Measurements from ENCODE around the gene CLEC3A.

CLEC3A gene

DNA sequence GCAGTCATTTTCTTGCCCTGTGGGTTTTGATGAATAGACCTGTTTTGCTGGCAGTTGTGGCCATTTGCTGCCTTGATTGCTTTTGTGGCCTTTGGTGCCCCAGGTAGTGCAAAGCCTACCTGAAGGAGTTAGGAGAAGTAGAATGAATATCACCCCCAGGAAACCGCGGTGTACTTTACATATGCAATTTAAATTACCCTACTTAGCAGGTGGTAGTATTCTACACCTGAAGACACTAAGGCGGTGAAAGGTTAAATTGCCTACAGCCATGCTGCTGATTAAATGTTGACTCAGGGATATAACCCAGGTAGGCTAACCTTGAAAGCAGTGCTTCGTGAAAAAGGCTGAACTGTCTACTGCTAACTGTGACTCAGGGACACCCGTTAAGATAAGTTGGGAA lies 49.9 kb downstream of the CLEC3A start:
- H3K27ac ChIP-seq: no peak overlapping the region
- DNase-seq: no peak
- in situ Hi-C loops (cut with HindIII; ENCODE audit: low pct_ligation_motif_present, low sequenced_read_pairs): no loop called here
- H3K4me3 ChIP-seq (ENCODE audit: low read depth, low read length): no peak overlapping the region
- H3K27me3 ChIP-seq (replicated peaks): no peaks in the 10 kb centered on the region
- TF ChIP-seq, protein P1, sequence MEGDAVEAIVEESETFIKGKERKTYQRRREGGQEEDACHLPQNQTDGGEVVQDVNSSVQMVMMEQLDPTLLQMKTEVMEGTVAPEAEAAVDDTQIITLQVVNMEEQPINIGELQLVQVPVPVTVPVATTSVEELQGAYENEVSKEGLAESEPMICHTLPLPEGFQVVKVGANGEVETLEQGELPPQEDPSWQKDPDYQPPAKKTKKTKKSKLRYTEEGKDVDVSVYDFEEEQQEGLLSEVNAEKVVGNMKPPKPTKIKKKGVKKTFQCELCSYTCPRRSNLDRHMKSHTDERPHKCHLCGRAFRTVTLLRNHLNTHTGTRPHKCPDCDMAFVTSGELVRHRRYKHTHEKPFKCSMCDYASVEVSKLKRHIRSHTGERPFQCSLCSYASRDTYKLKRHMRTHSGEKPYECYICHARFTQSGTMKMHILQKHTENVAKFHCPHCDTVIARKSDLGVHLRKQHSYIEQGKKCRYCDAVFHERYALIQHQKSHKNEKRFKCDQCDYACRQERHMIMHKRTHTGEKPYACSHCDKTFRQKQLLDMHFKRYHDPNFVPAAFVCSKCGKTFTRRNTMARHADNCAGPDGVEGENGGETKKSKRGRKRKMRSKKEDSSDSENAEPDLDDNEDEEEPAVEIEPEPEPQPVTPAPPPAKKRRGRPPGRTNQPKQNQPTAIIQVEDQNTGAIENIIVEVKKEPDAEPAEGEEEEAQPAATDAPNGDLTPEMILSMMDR (IDR thresholded peaks at IDR 0.05; ENCODE audit: low read depth, low read length, missing control alignments): no peak
- H3K36me3 ChIP-seq (replicated peaks): no peaks in the 10 kb centered on the region

DNA sequence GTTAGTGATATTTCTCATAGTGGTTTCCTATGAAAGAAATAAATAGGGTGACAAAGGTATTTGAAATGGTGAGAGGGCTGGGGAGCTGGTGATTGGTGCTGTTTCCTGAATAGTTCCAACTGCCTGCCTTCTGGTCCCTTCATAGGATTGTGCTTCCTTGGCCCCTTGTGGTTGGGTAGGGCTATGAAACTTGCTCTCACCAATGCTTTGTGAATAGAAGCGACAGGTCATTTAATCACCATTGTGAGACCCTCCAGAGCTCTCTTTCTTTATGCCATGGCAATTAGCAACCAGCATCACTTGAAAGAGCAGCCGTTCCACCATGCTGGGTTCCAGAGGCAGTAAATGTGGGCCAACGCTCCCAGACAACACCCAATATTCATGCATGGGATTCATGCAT lies 53.5 kb downstream of the CLEC3A start:
- Histone ChIP-seq H3K27me3 (replicated peaks) (no peaks in the 10 kb centered on the region), H3K36me3 (replicated peaks) (no peaks in the 10 kb centered on the region), H3K4me3 (ENCODE audit: low read depth, low read length) (no peak overlapping the region), H3K27ac (no peak overlapping the region)
- DNase-seq: no peak
- TF ChIP-seq, protein P1 (IDR thresholded peaks at IDR 0.05; ENCODE audit: low read depth, low read length, missing control alignments): no peak
- in situ Hi-C loops (cut with HindIII; ENCODE audit: low pct_ligation_motif_present, low sequenced_read_pairs): no loop called here

DNA sequence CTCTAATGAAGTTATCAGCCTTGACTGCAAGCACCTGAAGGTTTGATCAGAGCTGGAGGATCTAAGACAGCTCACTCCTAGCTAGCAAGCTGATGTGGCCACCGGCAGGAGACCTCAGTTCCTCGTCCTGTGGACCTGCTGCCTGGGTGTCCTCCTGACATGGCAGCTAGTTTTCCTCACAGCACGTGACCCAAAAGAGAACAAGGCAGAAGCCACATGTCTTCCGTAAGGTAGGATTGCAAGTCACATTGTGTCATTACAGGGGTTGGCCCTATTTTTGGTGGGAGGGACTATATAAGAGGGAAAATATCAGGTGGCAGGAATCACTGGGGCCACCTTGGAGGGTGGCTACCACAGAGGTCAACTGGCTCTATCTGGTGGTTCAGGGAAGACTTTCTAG lies 59.0 kb downstream of the CLEC3A start:
- no peak overlapping the region for H3K4me3 ChIP-seq (ENCODE audit: low read depth, low read length)
- no peak for DNase-seq
- H3K27ac ChIP-seq: no peak overlapping the region
- in situ Hi-C loops (cut with HindIII; ENCODE audit: low pct_ligation_motif_present, low sequenced_read_pairs): no loop called here
- H3K27me3 ChIP-seq (replicated peaks): no peaks in the 10 kb centered on the region
- TF ChIP-seq, protein P1 (IDR thresholded peaks at IDR 0.05; ENCODE audit: low read depth, low read length, missing control alignments): no peak
- H3K36me3 ChIP-seq (replicated peaks): no peaks in the 10 kb centered on the region

All from brain microvascular endothelial cell (primary cell).